NCI-H1092 (cell line): Measurements from ENCODE around the gene CPS1.

Source experiments
- DNase-seq: peaks from one replicate; lab custom pipeline; 2025; lab: John Stamatoyannopoulos, UW

Gene CPS1

DNA sequence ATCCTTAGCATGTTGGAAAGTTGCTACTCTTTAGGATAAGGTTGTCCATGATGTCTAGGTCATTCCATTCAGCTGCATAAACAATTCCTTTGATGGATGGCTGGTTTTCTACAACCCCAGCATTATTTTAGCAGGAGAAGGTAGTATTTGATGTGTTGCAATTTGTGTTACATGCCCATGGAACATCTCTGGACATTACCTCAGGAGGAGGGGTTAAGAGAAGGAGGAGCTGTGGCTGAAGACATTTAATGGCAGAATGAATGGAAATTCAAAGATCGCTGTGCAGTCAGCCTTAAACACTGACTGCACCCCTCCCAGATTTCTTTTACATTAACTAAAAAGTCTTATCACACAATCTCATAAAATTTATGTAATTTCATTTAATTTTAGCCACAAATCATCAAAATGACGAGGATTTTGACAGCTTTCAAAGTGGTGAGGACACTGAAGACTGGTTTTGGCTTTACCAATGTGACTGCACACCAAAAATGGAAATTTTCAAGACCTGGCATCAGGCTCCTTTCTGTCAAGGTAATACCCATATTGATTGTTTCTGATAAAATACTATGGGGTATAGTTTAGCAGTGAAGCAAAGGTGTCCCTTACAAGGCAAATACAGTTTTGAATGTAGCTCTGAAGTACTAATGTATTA is at the start of gene CPS1:
TSS of gene CPS1 (plus strand) at position 271 of the 652 bp plus-strand sequence. CDS start at position 406, 135 bp downstream.
- no peak for DNase-seq

DNA sequence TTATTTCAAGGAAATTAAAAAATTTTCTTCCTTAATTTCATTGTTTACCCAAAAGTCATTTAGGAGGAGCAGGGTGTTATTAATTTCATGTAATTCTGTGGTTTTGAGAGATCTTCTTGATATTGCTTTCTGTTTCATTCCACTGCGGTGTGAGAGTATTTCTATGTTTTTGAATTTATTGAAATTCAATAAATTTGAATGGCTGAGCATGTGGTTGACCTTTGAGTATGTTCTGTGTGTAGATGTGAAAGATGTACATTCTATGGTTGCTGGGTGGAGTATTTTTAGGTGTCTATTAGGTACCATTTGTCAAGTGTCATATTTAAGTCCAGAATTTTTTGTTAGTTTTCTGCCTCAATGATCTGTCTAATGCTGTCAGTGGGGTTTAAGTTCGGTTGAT is 40.5 kb upstream of the CPS1 start:
- DNase-seq: no peak

DNA sequence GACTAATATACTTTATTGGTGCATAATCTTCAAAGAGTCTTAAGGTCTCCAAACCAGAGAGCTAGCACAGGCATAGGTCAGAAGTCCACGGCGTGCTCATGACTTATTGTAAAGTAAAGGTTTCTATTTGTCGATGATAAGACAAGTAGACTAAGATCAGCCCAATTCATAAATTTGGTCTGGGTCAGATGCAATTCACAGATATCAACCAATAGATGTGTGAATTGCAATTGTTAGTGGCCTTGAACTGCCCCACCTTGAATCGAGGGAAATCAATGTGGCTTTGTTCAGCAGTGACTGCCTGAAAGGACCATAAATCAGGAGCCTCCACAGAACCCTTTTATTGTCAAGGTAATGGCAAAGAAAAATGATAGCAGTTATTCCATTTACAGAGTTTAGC is 39.1 kb upstream of the CPS1 start:
- DNase-seq: no peak

DNA sequence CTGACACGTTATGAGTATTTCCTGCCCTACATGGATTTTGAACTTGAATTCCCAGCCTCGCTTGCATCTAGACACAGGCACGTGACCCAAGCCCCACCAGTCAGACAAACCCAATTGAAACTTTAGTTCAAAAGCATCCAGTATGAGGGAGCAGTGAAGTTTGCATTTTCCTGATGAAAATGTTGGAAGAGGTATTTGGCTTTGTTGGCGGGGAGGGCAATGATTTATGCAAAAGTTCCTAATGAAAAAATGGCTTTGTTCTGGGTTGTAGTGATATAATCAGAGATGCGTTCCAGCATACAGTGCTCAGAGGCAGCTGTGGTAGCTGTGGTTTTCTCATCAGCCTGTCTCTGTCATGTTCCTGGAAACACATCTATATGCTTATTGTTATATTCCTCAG is 36.8 kb upstream of the CPS1 start:
- DNase-seq: no peak

DNA sequence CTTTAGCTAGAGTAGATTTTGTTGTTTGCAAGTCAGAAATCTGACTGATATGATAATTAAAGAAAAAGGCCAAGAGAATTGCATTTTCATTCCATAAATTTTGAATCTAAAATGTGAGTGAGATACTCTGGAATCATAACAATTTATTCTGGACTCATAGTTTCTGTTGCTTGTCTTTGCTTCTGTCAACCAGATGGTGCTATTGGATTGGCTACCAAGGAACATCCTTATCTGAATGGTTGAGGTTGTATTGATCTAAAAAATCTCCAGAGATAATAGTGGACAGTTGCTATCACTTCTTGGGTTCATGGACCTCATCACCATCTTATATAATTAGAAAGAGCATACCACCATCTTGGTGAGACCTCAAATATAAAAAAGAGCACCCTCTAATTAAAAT is 34.0 kb upstream of the CPS1 start:
- no peak for DNase-seq

DNA sequence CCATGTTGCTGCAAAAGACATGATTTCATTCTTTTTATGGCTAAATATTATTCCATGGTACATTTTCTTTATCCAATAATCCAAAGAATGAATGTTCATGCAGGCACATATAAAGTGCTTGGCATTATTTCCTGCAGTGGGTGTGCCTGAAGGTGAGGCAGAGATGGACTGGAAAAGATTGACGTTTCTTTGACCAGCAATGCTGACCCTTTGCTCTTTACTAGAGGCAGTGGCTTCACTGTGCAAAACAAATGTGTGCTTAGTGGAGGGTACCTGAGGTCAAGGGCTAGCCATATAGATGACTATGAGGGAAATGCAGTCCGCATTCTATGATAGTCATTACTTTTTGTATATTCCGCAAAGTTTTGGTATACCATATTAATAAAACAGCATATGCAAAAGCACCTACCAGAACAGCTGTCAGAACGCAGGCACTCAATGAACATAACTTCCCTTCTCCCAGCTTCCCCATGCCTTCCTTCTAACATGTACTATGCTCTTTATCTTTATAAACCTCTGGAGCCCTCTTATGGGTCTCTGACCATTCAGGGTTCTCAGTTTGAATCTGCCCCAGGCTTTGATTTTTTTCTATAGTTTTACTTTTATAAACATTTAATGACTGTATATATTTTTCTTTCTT is 32.6 kb upstream of the CPS1 start:
- DNase-seq: no peak

DNA sequence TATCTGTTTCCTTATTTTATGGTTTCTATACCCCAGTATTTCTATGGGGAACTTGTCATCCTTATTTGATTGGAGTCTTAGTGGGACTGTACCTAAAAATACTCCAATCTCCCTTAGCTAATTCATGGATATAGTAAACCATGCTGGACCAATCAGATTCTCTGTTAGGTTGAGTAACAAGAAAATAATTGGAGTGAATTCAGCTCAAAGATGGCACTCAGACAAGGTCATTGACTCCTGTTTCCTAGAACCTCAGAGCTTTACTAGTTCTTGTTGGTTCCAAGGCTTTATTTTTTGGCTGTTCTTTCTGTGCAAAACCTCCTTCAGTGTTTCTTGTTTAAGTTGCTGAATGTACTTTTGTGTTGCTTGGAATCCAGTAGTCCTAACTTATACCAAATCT is 31.9 kb upstream of the CPS1 start:
- DNase-seq: no peak

DNA sequence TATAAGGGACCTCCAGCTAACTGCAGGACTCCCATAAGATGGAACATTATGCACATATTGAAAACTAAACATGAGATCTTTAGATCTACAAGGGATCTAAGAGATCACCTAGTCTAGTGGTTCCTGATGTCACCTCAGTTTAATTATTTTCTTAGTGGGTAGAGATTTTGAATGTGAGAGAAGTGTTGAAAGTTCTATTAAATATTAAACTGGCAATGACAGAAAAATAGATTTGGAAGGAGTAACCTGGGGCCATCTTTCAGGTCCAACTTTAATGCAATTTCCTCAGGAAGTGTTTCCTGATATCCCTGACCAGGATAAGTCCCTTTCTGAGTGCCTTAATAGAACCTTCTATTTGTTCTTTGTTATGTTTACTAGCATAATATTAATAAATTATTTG is 29.1 kb upstream of the CPS1 start:
- no peak for DNase-seq

DNA sequence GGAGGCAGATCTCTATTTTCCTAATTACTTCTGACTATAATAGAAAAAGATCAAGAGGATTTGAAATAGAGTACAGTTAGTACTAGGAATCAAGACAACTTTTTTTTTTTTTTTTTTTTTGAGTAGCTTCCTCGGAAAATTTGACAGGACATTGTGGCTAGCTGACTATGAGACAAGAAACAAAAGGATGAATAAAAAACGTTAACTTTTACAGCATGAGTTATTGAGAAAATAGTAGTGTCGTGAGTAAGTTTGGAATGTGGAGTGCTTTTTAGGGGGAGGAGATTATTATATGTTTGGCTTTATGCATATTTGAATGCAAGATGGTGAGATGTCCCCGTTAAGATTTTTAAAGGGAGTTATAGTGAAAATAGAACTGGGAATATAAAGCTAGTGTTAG is 27.7 kb upstream of the CPS1 start:
- DNase-seq: no peak

DNA sequence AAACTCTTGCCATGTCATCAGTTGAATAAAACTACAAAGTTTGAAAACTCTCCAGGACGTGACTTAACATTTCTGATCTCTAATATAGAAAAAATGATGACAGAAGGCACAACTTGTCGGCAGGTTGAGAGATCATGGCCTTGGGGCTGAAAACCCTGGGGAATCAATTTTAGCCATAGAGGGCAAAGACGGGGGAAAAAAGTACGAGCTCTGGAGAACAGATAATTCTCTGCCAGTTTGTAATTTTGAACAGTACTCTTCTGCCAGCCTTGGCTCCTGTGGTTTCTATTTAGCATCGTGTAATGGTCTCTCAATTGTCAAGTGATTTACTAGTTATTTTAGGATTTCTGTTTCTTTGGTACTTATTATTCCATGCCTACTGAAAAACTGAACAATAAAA is 25.3 kb upstream of the CPS1 start:
- no peak for DNase-seq

DNA sequence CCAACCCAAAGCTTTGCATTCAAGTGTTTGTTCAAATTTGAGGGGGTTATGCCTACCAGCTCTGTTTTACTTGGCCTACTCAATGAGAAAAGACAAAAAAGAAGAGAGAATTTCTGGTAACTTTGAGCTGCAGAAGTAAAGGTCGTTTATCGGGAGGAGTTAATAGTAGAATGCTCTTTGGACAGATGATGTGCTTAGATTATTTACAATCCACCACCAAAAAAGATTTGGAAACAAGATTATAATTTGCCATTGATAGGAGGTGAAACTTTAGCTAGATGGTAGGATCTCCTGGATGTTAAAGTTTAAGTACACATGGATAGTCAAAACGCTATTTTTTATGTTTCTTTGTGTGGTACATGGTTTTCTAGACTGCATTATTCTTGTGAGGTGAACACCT is 24.9 kb upstream of the CPS1 start:
- DNase-seq: no peak

DNA sequence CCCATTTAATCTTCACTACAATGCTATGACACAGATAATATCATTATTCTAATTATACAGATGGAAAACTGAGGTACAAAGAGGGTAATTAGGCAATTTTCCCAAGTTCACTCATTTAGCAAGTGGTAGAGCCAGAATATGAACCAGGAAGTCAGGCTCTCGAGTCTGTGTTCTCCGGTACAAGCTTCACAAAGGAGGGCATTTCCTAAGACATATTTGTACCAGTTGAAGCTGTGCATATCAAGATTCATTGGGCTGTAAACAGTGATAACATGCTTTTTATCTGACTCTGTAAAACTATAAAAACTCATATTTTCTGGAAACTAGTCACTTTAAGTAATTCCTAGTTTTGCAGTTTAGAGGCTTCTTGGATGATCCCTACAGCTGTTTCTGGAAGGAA is 23.0 kb upstream of the CPS1 start:
- DNase-seq: no peak

DNA sequence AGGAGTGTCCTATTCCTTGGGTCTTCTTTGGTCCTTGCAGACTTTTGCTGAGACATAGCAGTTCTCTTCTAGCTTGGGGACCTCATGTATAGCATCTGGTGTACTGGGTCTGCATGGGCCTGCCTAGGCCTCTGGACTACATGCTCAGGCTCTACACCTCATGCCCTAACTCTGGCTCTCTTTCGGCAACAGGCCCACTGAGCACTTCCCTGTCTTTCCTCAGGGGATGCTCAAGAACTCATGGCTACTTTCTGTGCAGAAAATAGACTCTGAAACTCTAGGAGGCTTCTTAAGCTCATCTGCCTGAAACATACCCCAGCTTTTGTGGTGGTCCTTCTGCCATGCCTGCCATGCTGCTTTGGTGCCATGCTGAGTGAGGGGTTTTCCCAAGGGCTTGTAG is 21.5 kb upstream of the CPS1 start:
- DNase-seq: no peak

DNA sequence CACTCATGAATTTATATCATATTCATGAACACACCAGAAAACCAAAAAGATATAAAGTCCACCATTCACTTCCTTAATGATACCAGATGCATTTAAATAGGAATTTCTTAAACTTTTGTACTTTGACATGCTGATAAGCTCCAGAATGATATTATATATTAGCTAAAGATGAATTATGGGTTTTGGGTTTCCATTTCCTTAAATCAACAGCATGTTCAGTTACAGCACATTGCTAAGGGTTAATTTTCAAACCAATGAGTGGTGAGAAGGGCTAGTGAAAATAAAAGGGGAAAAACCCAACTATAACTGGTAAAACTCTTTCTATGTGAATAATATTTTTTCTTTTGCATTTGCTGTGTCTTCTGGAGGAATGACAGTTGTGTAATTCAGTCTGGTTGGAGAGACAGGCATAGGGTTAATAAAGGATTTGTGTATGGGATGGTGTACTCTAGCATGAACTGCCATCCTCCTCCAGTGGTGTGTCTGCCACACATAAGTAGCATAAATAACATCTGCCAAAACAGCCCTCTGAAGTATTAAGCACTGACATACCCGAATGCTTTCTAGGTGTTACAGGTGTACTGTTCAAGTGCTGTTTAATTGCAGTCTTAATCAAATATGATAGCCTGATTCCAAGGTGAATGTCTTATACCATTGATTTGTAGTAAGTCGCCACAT is 19.3 kb upstream of the CPS1 start:
- no peak for DNase-seq

DNA sequence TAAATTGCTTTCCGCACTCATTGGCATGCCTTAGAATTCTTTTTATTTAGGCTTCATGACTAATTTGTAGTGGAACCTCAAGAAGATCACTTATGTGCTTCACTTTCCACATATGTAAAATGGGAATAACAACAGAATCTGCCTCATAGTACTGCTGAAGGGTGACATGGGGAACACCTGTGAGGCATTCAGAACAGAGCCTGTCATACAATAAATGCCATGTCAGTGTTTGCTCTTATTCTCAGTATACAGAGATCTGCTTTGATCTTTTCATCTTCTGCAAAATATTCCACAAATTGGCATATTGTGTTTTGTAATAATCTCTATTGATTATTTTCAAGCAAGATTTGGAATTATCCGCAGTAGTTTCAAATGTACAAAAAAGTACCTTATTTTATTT is 17.4 kb upstream of the CPS1 start:
- DNase-seq: no peak

DNA sequence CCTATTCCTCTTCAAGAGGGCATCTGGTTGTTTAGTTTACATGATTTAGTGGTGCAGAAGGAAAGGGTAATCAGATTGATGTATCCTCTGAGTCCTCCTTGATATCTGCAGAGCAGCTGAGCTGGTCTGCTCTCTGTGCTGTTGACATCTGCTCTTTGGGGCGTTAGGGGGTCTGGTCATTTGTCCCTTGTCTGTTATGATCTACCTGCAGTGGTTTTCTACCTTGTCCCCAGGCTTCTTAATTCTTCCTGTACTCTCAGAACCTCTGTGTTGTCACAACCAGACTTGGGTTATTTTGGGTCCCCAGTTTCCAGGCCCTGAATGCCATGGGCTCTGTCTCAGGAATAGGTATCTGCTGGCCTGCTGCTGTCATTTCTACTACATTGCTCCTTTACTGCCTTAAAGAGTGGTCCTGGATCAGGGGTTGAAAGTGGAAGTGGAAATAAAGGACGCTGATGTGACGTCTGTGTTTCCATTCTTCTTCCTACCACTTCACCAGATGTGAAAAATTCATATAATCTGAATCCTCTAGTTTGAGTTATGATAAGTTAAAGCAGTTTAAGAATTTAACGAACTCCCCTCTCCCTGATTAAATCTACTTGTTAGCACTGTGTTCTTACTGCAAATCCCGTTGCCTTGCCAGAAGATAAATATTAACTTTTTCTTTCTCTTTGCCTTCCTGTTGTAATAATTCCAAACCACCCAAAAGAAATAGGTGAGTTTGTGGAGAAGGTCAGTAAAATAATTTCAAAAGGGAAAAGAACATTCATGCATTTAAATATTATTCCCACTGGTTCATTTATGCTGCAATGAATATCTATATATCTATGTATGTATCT is 16.6 kb upstream of the CPS1 start:
- DNase-seq: no peak

DNA sequence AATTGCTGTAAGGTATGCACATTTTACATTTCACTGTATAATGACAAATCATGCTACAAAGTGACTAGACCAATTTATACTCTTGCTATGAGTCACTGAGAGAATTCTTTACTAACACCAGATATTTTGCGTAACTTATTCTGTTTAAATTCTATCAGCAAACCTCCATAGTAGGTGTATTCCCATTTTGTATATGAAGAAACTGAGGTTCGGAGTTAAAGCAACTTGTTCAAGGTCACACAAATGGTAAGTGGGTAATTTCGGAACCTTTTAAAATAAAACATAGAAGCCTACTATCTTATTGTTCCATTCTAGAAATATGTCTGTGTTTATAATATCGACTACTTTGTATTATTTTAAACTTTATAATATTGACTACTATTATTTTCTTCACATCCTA is 15.9 kb upstream of the CPS1 start:
- no peak for DNase-seq

DNA sequence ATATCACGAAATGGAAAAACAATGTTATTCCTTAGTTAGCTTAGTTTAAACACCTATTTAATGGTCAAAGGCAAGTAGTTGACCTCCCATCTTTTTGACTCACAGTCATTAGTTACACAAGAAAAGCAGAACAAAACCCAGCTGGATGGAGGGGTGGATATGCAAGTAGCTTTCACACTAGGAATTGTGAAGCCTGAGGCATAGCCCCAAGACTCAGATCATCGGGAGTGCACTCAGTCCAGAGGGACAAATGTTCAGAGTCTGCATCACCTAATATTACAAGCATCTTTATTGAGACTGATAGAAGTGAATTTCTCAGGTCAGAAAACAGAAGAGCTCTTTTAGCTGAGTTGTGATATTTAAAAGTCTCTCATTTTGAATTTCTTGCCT is 15.5 kb upstream of the CPS1 start:
- no peak for DNase-seq

DNA sequence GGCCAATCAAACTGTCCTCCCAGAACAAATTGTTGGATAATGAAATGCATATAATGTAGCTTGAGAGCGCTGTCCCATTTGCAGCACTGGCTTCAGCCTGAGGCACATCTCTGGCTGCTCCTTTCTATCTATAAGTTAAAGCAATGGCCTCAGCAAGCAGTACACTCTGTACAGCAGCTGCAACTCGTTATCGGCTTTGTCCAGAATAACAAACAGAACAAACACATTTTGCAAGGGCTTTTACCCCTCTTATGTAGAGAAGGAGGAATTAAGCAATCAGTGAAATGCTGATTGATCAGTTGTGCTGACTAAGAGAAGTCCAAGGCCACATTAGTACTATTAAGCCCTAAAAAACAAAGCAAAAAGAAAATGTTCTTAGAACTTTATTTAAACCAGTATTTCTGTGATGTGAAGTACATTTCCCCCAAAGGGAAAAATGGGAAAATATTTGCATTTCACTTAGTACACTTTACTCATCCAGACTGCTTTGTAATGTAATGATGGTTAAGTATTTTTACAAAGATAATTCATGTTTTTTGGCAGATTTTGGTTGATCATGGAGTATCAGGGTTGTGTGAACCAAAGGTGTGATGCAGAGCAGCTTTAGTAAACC is 15.0 kb upstream of the CPS1 start:
- no peak for DNase-seq

DNA sequence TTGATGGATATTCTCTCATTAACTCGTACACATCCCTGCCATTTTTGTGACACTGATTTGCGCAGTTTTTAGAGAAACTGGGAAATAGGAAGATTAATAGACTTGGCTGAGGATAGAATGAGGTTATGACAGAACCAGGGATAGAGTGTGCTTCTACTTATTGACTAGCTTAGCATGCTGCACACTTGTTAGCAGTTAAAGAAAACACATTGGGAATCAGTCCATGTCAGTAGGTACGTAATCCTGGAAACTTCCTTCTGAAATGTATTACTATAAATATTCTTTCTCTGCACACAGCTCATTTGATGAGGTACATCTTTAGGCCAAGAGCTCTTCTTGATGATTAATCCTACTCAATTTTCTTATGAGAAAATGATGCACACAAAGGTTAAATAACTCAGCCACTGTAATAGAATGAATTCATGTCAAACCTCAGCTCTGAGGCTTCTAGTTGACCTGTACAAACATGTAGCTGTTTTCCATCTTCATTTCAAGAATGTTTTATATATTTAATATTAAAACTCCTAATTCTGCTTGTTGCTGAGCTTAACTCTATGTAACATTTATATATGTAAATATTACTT is 12.3 kb upstream of the CPS1 start:
- no peak for DNase-seq

DNA sequence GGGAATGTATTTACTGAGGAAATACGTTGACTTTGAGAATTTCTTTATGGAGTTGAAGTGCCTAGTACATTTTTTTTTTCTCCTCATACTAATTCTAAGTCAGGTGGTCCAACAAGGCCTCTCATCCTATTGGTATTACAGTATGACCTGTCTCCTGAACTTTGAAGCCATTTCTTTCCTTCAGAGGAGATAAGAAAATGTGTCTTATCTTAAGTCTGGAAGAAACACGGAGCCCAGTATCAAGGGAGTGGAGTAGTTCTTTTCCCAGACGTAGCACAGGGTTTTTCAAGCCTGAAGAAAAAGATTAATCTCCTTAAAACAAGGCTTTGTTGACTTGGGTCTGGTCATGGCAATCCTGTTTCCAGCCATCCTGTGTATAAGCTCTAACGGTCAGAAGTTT is 11.6 kb upstream of the CPS1 start:
- DNase-seq: no peak
